HG02588 (cell line): ENCODE results near the gene KCND3.

Experiments used
- ATAC-seq: cut with Tn5 transposase; IDR thresholded peaks from one replicate; pipeline ENCODE4 v1.9.1; 2021; ENCODE audit warnings: mild to moderate bottlenecking, moderate library complexity; ENCODE audit not compliant: unreplicated experiment

The KCND3 gene

GRCh38 chr1:111851552-111851951, 137.9 kb downstream of the KCND3 start:
- ATAC-seq: no peak

DNA sequence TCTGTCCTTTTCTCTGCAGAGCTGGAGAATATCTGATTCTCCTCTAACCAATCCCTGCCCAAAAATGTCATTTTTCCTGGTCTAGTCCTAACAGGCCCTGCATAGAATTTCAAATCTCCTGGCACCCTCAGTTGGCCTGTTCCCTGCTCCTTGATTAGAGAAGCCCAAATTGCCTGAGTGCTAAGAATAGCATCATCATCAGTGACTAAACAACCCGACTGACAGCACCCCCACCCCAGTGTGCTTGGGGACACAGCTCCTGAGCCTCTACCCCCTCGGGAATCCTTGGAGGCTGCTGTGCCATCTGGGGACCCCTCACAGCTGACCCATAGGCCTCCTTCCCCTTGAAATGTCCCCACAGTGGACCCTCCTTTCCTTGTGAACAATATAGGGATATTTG, 139.4 kb downstream of the KCND3 start:
- no peak for ATAC-seq

GRCh38 chr1:111848852-111849545, 140.5 kb downstream of the KCND3 start:
- ATAC-seq: no peak

- ATAC-seq: no peak
Observed at GRCh38 chr1:111847466-111847865, 142.0 kb downstream of the KCND3 start.

- ATAC-seq: no peak
Observed at GRCh38 chr1:111846842-111847241, 142.6 kb downstream of the KCND3 start.

DNA sequence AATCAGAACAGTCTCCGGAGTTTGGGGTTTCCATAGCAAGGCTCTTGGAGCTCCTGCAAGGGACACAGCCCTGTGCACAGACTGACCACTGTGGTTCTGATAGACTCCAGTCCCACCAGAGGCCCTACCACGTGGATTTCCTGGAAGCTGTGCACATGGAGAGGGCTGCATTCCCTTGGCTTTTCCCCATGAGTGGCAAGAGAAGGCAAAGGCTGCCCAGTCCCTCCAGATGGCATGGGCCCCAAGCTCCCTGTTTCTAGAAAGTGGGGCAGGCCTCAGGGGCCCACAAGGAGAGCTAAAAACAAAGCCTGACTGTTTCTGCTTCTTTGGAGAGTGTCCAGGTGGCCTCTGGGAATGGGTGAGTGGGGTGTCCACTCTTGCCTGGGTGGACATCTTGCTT, 146.3 kb downstream of the KCND3 start:
- no peak for ATAC-seq

- ATAC-seq: no peak
Observed at GRCh38 chr1:111842411-111842810, 147.1 kb downstream of the KCND3 start.

DNA sequence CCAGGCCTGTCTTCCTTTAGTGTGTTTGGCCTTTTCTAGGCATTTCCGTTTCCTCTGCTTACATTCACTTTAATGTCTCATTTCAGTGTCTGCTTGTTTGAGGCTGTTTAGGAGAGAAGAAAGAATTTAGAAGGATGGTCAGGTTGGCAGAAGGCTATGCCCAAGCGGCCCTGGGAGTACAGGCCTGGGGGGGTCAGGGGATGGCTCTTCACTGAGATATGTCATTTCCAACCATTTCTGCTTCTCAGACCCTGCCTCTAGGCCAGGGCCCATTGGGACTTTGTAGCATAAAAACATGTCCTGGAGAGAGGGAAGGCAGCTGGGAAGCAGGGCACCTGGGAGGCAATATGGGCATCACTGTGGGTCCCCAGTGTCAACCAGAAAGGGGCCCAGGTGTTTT, 147.7 kb downstream of the KCND3 start:
- ATAC-seq: no peak

- no peak for ATAC-seq
Observed at GRCh38 chr1:111841189-111841588, 148.3 kb downstream of the KCND3 start.

DNA sequence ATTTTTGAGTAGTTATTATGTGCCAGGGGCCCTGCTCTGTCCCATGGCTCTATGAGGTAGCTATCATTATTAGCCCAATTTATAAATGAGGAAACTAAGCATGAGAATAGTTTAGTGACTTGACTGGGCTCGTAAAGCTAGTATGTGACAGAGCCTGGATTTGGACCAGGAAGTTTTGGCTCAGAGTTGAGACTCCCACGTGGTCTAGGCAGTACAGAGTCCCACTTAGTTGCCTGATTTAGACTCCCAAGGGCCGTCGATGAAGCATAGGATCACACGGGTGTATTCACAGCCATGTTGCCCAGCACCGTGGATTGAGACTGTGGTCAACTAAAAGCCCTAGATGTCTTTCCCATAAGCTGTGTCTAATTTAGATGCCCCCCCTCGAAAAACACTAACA, 152.1 kb downstream of the KCND3 start:
- ATAC-seq: no peak

DNA sequence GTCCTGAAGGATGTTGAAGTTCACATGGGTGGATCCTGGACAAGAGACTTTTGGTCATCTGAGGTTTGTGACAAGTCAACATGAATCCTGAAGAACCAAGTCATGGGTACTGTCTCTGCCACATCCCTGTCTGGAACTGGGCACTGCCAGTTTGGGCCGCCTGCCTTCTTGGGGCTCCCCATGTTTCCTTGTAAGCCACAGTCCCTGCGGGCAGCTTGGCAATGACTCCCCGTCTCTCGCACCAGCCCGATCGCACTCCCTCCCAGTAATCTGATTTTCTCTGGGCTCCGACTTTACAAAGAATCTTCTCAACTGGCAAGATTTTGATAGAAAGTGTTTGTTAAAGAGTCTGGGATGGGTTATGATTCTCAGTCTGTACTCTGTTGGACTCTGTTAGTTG, 153.4 kb downstream of the KCND3 start:
- ATAC-seq: no peak

DNA sequence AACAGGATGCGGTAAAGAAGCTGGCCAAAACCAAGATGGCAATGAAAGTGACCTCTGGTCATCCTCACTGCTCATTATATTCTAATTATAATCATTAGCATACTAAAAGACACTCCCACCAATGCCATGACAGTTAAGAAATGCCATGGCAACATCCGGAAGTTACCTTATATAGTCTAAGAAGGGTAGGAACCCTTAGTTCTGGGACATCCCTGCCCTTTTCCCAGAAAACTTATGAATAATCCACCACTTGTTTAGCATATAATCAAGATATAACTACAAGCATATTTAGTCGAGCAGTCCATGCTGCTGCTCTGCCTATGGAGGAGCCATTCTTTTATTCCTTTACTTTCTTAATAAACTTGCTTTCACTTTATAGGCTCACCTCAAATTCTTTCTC, 154.0 kb downstream of the KCND3 start:
- no peak for ATAC-seq

GRCh38 chr1:111834956-111835355, 154.5 kb downstream of the KCND3 start:
- no peak for ATAC-seq

GRCh38 chr1:111833334-111833733, 156.1 kb downstream of the KCND3 start:
- ATAC-seq: no peak

DNA sequence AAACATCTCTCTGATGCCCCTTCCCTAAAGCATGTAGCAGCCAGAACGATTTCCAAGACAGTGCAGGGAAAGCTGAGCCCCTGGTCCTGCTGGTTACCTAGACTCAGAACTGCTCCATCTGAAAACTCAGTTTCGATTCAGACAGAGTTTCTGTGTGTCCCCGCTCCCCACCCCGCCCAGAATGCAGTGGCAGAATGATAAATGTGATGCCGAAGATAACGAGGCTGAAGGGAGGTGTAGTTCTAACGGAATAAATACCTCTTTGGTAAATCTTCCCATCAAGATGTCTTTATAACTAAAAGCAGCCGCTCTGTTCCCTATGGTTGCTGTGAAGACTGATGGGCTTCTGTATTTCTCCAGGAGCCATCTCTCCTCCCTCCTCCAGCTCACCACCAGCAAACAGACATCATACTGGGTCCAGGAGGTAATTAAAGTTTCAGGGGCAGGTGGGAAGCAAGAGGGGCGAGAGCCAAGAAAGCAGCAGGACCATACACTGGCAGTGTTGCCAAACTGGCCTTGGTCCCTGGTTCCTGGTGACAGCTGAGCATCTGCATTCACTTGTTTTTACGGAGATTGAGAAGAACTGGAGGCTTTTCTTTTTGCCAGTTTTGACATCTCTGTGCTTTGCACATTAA, 156.8 kb downstream of the KCND3 start:
- no peak for ATAC-seq

DNA sequence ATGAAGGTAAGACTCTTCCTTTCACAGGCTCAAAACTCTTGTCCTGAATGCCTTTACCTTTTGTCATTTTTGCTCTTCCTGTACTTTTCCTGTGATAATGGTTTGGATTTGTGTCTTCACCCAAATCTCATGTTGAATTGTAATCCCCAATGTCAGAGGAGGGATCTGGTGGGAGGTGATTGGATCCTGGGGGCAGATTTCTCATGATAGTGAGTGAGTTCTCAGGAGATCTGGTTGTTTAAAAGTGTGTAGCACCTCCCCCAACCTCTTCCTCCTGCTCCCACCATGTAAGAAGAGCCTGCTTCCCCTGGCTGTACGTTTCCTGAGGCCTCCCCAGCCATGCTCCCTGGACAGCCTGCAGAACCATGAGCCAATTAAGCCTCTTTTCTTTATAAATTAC, 158.3 kb downstream of the KCND3 start:
- no peak for ATAC-seq

DNA sequence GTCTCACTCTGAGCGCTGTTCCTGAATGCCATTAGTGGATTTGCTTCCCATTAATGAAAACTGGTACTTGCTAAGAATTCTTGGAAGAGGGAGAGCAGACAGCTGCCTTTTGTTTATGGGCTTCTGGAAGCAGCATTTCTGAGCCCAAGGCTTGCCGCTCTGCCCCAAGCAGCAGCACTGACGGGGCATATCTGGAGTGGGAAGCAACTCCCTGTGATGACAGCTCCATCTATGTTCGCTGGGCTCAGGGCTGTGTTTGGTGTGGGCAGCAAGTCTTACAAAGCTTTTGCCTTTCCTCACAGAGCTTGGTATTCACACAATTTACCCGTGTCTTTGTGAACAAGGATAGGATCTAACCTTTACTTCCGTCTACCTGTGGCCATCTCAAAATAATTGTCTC, 161.5 kb downstream of the KCND3 start:
- ATAC-seq: no peak

DNA sequence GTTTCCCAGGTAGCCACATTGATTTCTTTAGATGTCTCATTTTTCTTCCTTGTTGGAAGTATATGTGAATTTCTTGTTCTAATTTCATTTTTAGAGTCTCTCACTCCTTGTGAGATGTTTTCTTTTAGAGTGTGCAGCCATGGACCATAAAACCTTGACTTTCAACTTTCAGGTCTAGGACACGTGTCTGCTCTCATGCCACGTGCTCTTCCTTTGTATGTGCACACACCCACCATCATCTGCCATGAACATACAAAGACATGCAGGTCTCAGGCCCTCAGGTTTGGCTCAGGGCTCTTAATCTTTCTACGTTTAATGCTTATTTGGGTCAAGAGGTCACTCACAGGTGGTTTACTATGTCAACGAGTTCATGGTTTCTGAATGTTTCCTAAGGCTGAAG, 163.2 kb downstream of the KCND3 start:
- no peak for ATAC-seq

- no peak for ATAC-seq
Observed at GRCh38 chr1:111825217-111825616, 164.3 kb downstream of the KCND3 start.

- no peak for ATAC-seq
Observed at GRCh38 chr1:111822138-111822537, 167.3 kb downstream of the KCND3 start.

DNA sequence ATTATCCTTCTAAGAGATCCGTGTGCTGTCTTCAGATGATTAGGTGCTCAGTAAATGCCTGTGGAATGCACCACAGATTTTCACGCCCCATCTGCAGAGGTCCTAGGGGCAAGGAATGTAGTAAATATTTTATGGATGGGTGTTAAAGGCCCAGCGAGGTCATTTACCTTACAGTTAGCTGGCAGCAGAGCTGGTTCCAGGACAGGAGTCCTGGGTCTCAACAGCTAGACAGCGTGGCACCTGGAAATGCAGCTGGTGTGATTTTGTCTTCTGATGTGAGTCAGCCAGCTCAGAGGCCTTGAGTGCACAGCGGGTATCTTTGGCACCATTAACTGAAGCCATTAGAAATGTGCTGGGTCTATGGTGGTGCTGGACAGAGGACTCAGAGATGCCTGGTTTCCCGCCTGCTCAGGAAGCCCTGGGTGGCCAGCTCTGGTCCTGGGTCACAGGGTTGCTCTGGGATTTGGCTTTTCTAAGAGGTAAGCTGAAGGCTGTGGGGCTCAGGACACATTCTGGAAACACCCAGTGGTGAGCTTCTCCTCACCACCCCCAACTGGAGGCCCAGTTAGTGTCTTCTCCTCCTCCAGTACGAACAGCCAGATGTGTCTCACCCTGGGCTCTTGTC, 168.2 kb downstream of the KCND3 start:
- ATAC-seq: no peak

GRCh38 chr1:111819566-111820263, 169.8 kb downstream of the KCND3 start:
- ATAC-seq: no peak
